A673 (cell line): ENCODE data around the gene NOC4L. TPM values are rescaled to one million over a fixed set of nuclear protein-coding genes. Genes with fewer than 3 reads are reported as not detected.

Source experiments
- BruUV-seq: library from RNA; stranded (reverse); fragments of 400-500 nt; replicated peaks from 2 replicates; lab custom pipeline; 2021; lab: Mats Ljungman, UMichigan
- CTCF ChIA-PET: fragments of 300-600 bp; sonication (Branson Sonifier 250); formaldehyde crosslinking; loops from one replicate; lab custom pipeline; 2022; ENCODE audit warnings: antibody characterized with exemption; lab: Charles Lee
- POLR2A ChIA-PET: fragments of 300-600 bp; sonication (Branson Sonifier 250); formaldehyde crosslinking; loops from one replicate; lab custom pipeline; 2022; ENCODE audit warnings: antibody characterized with exemption; ENCODE audit not compliant: low non-redundant PET; lab: Charles Lee
- DNase-seq: peaks from one replicate; pipeline ENCODE4 v3.0.0-alpha.2; 2015; ENCODE audit warnings: low spot score
- H3K27ac ChIP-seq: fragments of 200-600 bp; sonication (generic); 2 replicates; pipeline ENCODE4 v1.5.1; 2016; ENCODE audit warnings: mixed run types, low read depth, mild to moderate bottlenecking, mixed read lengths, antibody characterized with exemption, low read length; ENCODE audit not compliant: poor library complexity, severe bottlenecking
- H3K27me3 ChIP-seq: fragments of 200-600 bp; sonication (generic); replicated peaks from 2 replicates; pipeline ENCODE4 v1.6.1; 2017; ENCODE audit warnings: mixed run types, low read depth, mild to moderate bottlenecking, mixed read lengths, antibody characterized with exemption, low read length; ENCODE audit not compliant: insufficient read depth, poor library complexity
- H3K36me3 ChIP-seq: fragments of 200-600 bp; sonication (generic); 2 replicates; pipeline ENCODE4 v1.6.1; 2016; ENCODE audit warnings: mixed run types, mild to moderate bottlenecking, mixed read lengths, antibody characterized with exemption, low read length; ENCODE audit not compliant: insufficient read depth, poor library complexity, severe bottlenecking
- H3K4me1 ChIP-seq: fragments of 200-600 bp; sonication (generic); 2 replicates; pipeline ENCODE4 v1.6.1; 2017; ENCODE audit warnings: mixed run types, mild to moderate bottlenecking, mixed read lengths, antibody characterized with exemption, low read length; ENCODE audit not compliant: insufficient read depth, poor library complexity, severe bottlenecking
- H3K4me3 ChIP-seq: fragments of 200-600 bp; sonication (generic); 2 replicates; pipeline ENCODE4 v1.5.1; 2016; ENCODE audit warnings: low read depth, mixed run types, mild to moderate bottlenecking, mixed read lengths, low read length; ENCODE audit not compliant: poor library complexity, severe bottlenecking
- H3K9me3 ChIP-seq: fragments of 200-600 bp; sonication (generic); 2 replicates; pipeline ENCODE4 v1.6.1; 2016; ENCODE audit warnings: mixed run types, low read depth, mild to moderate bottlenecking, mixed read lengths, antibody characterized with exemption, low read length; ENCODE audit not compliant: poor library complexity, severe bottlenecking
- EZH2 ChIP-seq: fragments of 200-600 bp; sonication (generic); IDR thresholded peaks from 2 replicates; pipeline ENCODE4 v1.6.1; 2017; ENCODE audit warnings: borderline replicate concordance, low read depth, mild to moderate bottlenecking, mixed read lengths, antibody characterized with exemption, low read length; ENCODE audit not compliant: poor library complexity, severe bottlenecking
- intact Hi-C: fragments of 100-400 bp; cut with micrococcal nuclease; formaldehyde crosslinking; loops from one replicate; pipeline ENCODE4 v1.10.0; 2022; ENCODE audit not compliant: unreplicated experiment
- total RNA-seq: library from RNA; stranded (reverse); gene quantifications from 2 replicates; pipeline ENCODE4 v1.2.3, GENCODE V29; 2021
- TF ChIP-seq, protein P1 (sequence below): fragments of 300-800, 200-600 bp; sonication (generic); conservative IDR thresholded peaks from 2 replicates; pipeline ENCODE4 v1.5.1; 2017; ENCODE audit warnings: low read depth, mild to moderate bottlenecking, antibody characterized with exemption, low read length, moderate library complexity, mixed read lengths

Gene NOC4L
- total RNA-seq, 1 experiment from 2014 or later = 46.9 TPM

DNA sequence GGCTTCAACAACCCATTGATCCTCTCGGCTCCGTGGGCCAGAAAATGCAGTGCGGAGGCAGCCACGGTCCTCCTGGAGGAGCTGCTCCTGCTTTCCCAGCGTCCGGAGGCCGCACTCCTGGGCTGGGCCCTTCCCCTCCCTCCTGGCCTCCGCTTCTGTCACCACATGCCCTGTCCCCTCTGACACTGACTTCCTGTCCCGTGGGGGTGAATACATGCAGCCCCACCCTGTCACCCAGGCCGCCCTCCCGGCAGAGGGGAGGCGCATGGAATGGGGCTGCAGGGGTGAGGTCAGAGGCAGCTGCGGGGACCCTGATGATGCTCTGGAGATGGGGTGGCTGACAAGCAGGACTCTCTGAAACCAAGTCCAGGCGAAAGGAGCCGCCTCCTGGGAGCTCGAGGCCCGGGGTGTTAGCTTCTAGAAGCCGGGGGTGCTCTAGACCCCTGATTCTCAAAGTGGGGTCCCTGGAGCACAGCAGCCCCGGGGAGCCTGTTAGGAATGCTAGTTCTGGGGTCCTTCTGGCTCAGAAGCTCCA lies 32.2 kb downstream of the NOC4L start:
- no peak for TF ChIP-seq EZH2
- TF ChIP-seq, protein P1, sequence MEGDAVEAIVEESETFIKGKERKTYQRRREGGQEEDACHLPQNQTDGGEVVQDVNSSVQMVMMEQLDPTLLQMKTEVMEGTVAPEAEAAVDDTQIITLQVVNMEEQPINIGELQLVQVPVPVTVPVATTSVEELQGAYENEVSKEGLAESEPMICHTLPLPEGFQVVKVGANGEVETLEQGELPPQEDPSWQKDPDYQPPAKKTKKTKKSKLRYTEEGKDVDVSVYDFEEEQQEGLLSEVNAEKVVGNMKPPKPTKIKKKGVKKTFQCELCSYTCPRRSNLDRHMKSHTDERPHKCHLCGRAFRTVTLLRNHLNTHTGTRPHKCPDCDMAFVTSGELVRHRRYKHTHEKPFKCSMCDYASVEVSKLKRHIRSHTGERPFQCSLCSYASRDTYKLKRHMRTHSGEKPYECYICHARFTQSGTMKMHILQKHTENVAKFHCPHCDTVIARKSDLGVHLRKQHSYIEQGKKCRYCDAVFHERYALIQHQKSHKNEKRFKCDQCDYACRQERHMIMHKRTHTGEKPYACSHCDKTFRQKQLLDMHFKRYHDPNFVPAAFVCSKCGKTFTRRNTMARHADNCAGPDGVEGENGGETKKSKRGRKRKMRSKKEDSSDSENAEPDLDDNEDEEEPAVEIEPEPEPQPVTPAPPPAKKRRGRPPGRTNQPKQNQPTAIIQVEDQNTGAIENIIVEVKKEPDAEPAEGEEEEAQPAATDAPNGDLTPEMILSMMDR = no peak
- intact Hi-C loops = no loop called here
- Histone ChIP-seq H3K4me1 (peaks cover 28% of the 10 kb centered on the region), H3K36me3 (no peaks in the 10 kb centered on the region), H3K27ac (no peak overlapping the region), H3K27me3 (no peaks in the 10 kb centered on the region), H3K4me3 (no peak overlapping the region), H3K9me3 (no peaks in the 10 kb centered on the region)
- ChIA-PET POLR2A (no interaction called here), CTCF (no interaction called here)
- no peak for DNase-seq
- BruUV-seq = no TSS peak

DNA sequence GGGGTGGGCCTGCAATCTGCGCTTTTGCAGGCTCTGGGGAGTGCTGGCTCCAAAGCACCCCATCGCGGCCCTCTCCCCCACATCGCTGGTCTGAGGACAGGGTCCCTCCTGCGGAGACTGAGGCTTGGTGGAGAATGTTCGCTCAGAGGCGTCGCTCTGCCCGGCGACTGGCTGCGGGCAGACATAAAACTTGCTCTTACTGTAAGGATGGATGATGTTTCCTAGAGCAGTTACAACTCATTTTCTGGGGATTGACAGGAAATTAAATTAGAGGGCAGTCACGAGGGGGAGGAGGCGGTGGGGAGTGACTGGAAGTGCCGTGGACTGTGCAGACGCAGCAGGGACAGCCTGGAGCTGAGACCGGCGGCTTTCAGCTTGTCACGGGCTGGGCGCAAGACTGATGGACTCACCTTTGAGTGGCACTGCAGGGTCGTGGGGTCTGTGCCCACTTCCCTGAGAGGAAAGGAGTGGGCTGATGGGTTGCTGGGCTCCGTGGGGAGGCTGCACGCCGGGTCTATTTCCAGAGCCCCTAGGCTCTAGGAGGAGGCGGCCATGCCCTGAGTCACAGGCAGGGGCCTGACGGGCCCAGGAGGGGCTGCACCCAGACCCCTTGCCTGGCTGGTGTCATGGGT lies 32.8 kb downstream of the NOC4L start:
- H3K27me3 ChIP-seq = no peaks in the 10 kb centered on the region
- POLR2A ChIA-PET = no interaction called here
- intact Hi-C loops = no loop called here
- peak; percentile 77 for DNase-seq
- H3K36me3 ChIP-seq = no peaks in the 10 kb centered on the region
- CTCF ChIA-PET = no interaction called here
- H3K4me3 ChIP-seq = peak overlapping the region; percentile 23
- no peak for TF ChIP-seq EZH2
- TF ChIP-seq, protein P1 = no peak
- H3K9me3 ChIP-seq = no peaks in the 10 kb centered on the region
- BruUV-seq = no TSS peak
- H3K4me1 ChIP-seq = peaks cover 28% of the 10 kb centered on the region
- H3K27ac ChIP-seq = no peak overlapping the region

DNA sequence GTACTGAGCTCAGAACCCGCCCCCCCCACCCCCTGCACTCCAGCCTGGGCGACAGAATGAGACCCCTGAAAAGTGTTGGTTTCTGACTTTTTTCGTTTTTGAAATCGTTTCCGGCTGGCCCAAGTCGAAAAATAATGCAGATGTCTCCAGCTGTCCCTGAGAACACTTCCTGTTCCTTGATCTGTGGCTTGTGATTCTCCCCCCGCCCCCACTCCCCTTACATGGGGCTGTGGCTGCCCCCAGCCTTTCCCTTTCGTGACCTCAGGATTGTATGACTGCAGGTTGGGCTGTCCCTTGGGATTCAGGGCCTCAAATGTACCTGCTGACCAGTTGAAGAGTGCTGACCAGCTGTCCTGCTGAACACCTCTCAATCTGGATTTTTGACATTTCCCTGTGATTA lies 34.1 kb downstream of the NOC4L start:
- POLR2A ChIA-PET = no interaction called here
- no peaks in the 10 kb centered on the region for H3K27me3 ChIP-seq
- H3K36me3 ChIP-seq = no peaks in the 10 kb centered on the region
- H3K4me3 ChIP-seq = peak overlapping the region; percentile 29
- no peak for DNase-seq
- CTCF ChIA-PET = interaction anchor here (0.9 kb wide), 1 partner anchor 16 kb away, joined by 3 read pairs; no protein-coding TSS in a partner anchor
- intact Hi-C loops = no loop called here
- BruUV-seq = no TSS peak
- peak overlapping the region; percentile 64 for H3K27ac ChIP-seq
- peaks cover 28% of the 10 kb centered on the region for H3K4me1 ChIP-seq
- TF ChIP-seq, protein P1 = no peak
- TF ChIP-seq EZH2 = no peak
- H3K9me3 ChIP-seq = no peaks in the 10 kb centered on the region
